HCT116 (cell line): ENCODE measurements around the gene C1QTNF12. TPM values are rescaled to one million over a fixed set of nuclear protein-coding genes. Genes with fewer than 3 reads are reported as not detected.

ENCODE experiments used
- ATAC-seq: fragments of 200-7000 bp; cut with Tn5 transposase; 2 replicates; pipeline ENCODE4 v1.9.1; 2020; ENCODE audit warnings: mild to moderate bottlenecking, moderate library complexity
- BruUV-seq: library from RNA; stranded (reverse); fragments of 400-500 nt; replicated peaks from 2 replicates; lab custom pipeline; 2021; lab: Mats Ljungman, UMichigan
- CTCF ChIA-PET: fragments of 300-600 bp; sonication (Branson Sonifier 250); formaldehyde crosslinking; loops from one replicate; lab custom pipeline; 2021; ENCODE audit warnings: antibody characterized with exemption; lab: Charles Lee
- POLR2A ChIA-PET: fragments of 300-600, 350-600 bp; sonication (Branson Sonifier 250); formaldehyde crosslinking; loops from one replicate; lab custom pipeline; 2021; ENCODE audit warnings: antibody characterized with exemption; lab: Charles Lee
- RAD21 ChIA-PET, 2 experiments: fragments of 300-600 bp; sonication (Branson Sonifier 250); formaldehyde crosslinking; loops; one replicate each; lab custom pipeline; 2023; ENCODE audit warnings: low total read pairs in 2 of 2; ENCODE audit not compliant: uncharacterized antibody in 2 of 2, unreplicated experiment in 2 of 2, low non-redundant PET in 1 of 2; lab: Charles Lee
- DNase-seq: peaks from one replicate; pipeline ENCODE4 v3.0.0-alpha.2; 2010; ENCODE audit warnings: low read depth, low spot score
- H2AFZ ChIP-seq: fragments of 200-600 bp; shearing (Covaris generic), sonication (generic); 2 replicates; pipeline ENCODE4 v1.6.1; 2017; ENCODE audit warnings: low read depth, mixed run types, mixed read lengths, antibody characterized with exemption, low read length; ENCODE audit not compliant: poor library complexity, severe bottlenecking
- H3K27ac ChIP-seq: 2 replicates; pipeline ENCODE4 v1.5.1; 2012; ENCODE audit warnings: low read depth, low read length
- H3K27me3 ChIP-seq: fragments of 200-600 bp; sonication (generic); 2 replicates; pipeline ENCODE4 v1.6.1; 2016; ENCODE audit warnings: mixed run types, low read length, mixed read lengths; ENCODE audit not compliant: insufficient read depth
- H3K36me3 ChIP-seq, 2 experiments: fragments of 200-500 bp in 1 of 2; fragments of 200-600 bp in 1 of 2; sonication (Bioruptor generic) in 1 of 2; sonication (generic) in 1 of 2; 2 replicates each; pipeline versions ENCODE4 v1.5.1 to v1.6.1; 2014 to 2016; ENCODE audit warnings: low read length in 2 of 2, inconsistent platforms in 1 of 2, mixed read lengths in 1 of 2, mixed run types in 1 of 2; ENCODE audit not compliant: insufficient read depth in 2 of 2, control insufficient read depth in 1 of 2
- H3K4me1 ChIP-seq, 2 experiments: fragments of 200-600 bp in 1 of 2; sonication (generic) in 1 of 2; 2 replicates each; pipeline versions ENCODE4 v1.5.1 to v1.6.1; 2012 to 2017; ENCODE audit warnings: low read length in 2 of 2, inconsistent platforms in 1 of 2, mild to moderate bottlenecking in 1 of 2, mixed read lengths in 1 of 2, mixed run types in 1 of 2, moderate library complexity in 1 of 2; ENCODE audit not compliant: insufficient read depth in 2 of 2, control insufficient read depth in 1 of 2
- H3K4me2 ChIP-seq: fragments of 200-600 bp; sonication (generic); 2 replicates; pipeline ENCODE4 v1.6.1; 2017; ENCODE audit warnings: mixed run types, low read length, mixed read lengths
- H3K4me3 ChIP-seq, 2 experiments: fragments of 200-600 bp in 1 of 2; sonication (generic) in 1 of 2; replicated peaks in 1 of 2; 2 replicates each; pipeline ENCODE4 v1.5.1; 2011 to 2016; ENCODE audit warnings: low read length in 2 of 2, control low read depth in 1 of 2, low read depth in 1 of 2, mild to moderate bottlenecking in 1 of 2, mixed read lengths in 1 of 2, mixed run types in 1 of 2
- H3K79me2 ChIP-seq: fragments of 200-600 bp; sonication (generic); 2 replicates; pipeline ENCODE4 v1.6.1; 2017; ENCODE audit warnings: mild to moderate bottlenecking, mixed run types, low read length, moderate library complexity, mixed read lengths; ENCODE audit not compliant: insufficient read depth
- H3K9ac ChIP-seq: fragments of 200-600 bp; sonication (generic); 2 replicates; pipeline ENCODE4 v1.6.1; 2016; ENCODE audit warnings: low read length, mixed read lengths
- H3K9me2 ChIP-seq: fragments of 200-600 bp; sonication (generic), shearing (Covaris generic); 2 replicates; pipeline ENCODE4 v1.6.1; 2017; ENCODE audit warnings: mixed run types, mild to moderate bottlenecking, moderate library complexity; ENCODE audit not compliant: insufficient read depth
- H3K9me3 ChIP-seq, 2 experiments: fragments of 200-500 bp in 1 of 2; fragments of 200-600 bp in 1 of 2; sonication (Bioruptor generic) in 1 of 2; sonication (generic) in 1 of 2; 2 replicates each; pipeline ENCODE4 v1.6.1; 2014 to 2017; ENCODE audit warnings: low read length in 2 of 2, mixed read lengths in 2 of 2, inconsistent platforms in 1 of 2, low read depth in 1 of 2, mild to moderate bottlenecking in 1 of 2, mixed run types in 1 of 2, moderate library complexity in 1 of 2; ENCODE audit not compliant: control insufficient read depth in 1 of 2, insufficient read depth in 1 of 2
- H4K20me1 ChIP-seq: fragments of 200-600 bp; sonication (generic), shearing (Covaris generic); 2 replicates; pipeline ENCODE4 v1.6.1; 2017; ENCODE audit warnings: mixed run types, mild to moderate bottlenecking, moderate library complexity; ENCODE audit not compliant: insufficient read depth
- ATF3 ChIP-seq: IDR thresholded peaks from 2 replicates; pipeline ENCODE4 v1.6.1; 2012
- CBX3 ChIP-seq: IDR thresholded peaks from 2 replicates; pipeline ENCODE4 v1.6.1; 2012; ENCODE audit warnings: low read depth
- CEBPB ChIP-seq: IDR thresholded peaks from 2 replicates; pipeline ENCODE4 v1.6.1; 2012; ENCODE audit warnings: low read depth
- EGR1 ChIP-seq: IDR thresholded peaks from 2 replicates; pipeline ENCODE4 v1.6.1; 2012; ENCODE audit warnings: low read depth
- JUND ChIP-seq: IDR thresholded peaks from 2 replicates; pipeline ENCODE4 v1.6.1; 2012
- POLR2A ChIP-seq: IDR thresholded peaks from 2 replicates; pipeline ENCODE4 v1.7.0; 2011; ENCODE audit warnings: borderline replicate concordance; ENCODE audit not compliant: insufficient read depth, insufficient read length; ENCODE audit errors: extremely low read depth
- POLR2AphosphoS5 ChIP-seq: IDR thresholded peaks from 2 replicates; pipeline ENCODE4 v1.6.1; 2011; ENCODE audit warnings: mild to moderate bottlenecking, low read depth, low read length, moderate library complexity
- SIN3A ChIP-seq: IDR thresholded peaks from 2 replicates; pipeline ENCODE4 v1.6.1; 2012; ENCODE audit warnings: low read depth
- SRF ChIP-seq: IDR thresholded peaks from 2 replicates; pipeline ENCODE4 v1.6.1; 2012; ENCODE audit warnings: low read depth
- TCF7L2 ChIP-seq: IDR thresholded peaks from 2 replicates; pipeline ENCODE4 v1.7.0; 2011; ENCODE audit warnings: borderline replicate concordance, inconsistent platforms; ENCODE audit not compliant: insufficient read depth, insufficient read length; ENCODE audit errors: extremely low read depth
- YY1 ChIP-seq: IDR thresholded peaks from 2 replicates; pipeline ENCODE4 v1.6.1; 2011; ENCODE audit warnings: low read length, low read depth, moderate library complexity, mild to moderate bottlenecking; ENCODE audit not compliant: insufficient replicate concordance; ENCODE audit errors: extremely low read depth
- ZFX ChIP-seq: fragments of 450-650 bp; IDR thresholded peaks from 2 replicates; pipeline ENCODE4 v1.6.1; 2017
- intact Hi-C: fragments of 100-400 bp; cut with micrococcal nuclease; formaldehyde crosslinking; loops from 2 replicates; pipeline ENCODE4 v1.10.0; 2022
- total RNA-seq: library from RNA; stranded (reverse); gene quantifications from one replicate; pipeline ENCODE4 v1.2.1, GENCODE V29; 2021; ENCODE audit not compliant: unreplicated experiment
- TF ChIP-seq, protein P1 (sequence below), 3 experiments: fragments of 200-600 bp in 1 of 3; sonication (generic) in 1 of 3; IDR thresholded peaks in 2 of 3; conservative IDR thresholded peaks in 1 of 3; 2 replicates each; pipeline ENCODE4 v1.5.1; 2012 to 2017; ENCODE audit warnings: low read depth in 2 of 3, low read length in 2 of 3, antibody characterized with exemption in 1 of 3, borderline replicate concordance in 1 of 3, control low read depth in 1 of 3, mild to moderate bottlenecking in 1 of 3, mixed read lengths in 1 of 3, mixed run types in 1 of 3, moderate library complexity in 1 of 3; ENCODE audit not compliant: insufficient read depth in 1 of 3
- TF ChIP-seq, protein P2 (sequence below): IDR thresholded peaks from 2 replicates; pipeline ENCODE4 v1.6.1; 2012
- TF ChIP-seq, protein P3 (sequence below): IDR thresholded peaks from 2 replicates; pipeline ENCODE4 v1.6.1; 2012; ENCODE audit warnings: low read depth

The C1QTNF12 gene
- total RNA-seq, 1 experiment from 2014 or later = 6.9 TPM

DNA sequence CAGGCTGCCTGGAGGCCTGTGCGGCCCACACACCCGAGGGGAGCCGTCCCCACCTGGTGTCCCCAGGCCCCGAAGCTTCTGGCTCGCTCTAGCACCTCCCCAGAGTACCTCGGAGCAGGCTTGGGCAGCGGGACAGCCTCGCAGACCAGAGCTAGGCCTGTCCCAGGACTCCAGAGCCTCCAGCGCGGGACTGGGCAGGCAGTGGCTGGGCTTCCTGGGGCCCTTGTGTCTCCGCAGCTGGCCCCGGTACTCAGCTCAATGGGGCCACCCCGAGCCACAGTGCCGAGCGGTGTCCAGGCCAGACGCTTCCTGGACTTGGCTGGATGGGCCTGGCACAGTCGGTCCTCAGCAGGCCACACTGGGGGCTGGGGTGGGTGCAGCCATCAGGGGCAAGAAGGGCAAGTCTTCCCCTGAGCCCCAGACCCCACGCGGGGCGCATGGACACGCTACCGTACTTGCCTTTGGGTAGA, 38.6 kb upstream of the C1QTNF12 start (continued):
- TF ChIP-seq, protein P1, sequence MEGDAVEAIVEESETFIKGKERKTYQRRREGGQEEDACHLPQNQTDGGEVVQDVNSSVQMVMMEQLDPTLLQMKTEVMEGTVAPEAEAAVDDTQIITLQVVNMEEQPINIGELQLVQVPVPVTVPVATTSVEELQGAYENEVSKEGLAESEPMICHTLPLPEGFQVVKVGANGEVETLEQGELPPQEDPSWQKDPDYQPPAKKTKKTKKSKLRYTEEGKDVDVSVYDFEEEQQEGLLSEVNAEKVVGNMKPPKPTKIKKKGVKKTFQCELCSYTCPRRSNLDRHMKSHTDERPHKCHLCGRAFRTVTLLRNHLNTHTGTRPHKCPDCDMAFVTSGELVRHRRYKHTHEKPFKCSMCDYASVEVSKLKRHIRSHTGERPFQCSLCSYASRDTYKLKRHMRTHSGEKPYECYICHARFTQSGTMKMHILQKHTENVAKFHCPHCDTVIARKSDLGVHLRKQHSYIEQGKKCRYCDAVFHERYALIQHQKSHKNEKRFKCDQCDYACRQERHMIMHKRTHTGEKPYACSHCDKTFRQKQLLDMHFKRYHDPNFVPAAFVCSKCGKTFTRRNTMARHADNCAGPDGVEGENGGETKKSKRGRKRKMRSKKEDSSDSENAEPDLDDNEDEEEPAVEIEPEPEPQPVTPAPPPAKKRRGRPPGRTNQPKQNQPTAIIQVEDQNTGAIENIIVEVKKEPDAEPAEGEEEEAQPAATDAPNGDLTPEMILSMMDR (IDR thresholded peaks at IDR 0.05 in 2 of 3, conservative IDR thresholded peaks at IDR 0.05 in 1 of 3; ENCODE audit: borderline replicate concordance in 1 of 3, insufficient read depth in 1 of 3, low read depth in 2 of 3, low read length in 2 of 3) = no peak
- TF ChIP-seq TCF7L2 (no peak), ZFX (no peak), ATF3 (no peak), CEBPB (no peak), CBX3 (no peak), SRF (no peak)
- TF ChIP-seq, protein P2, sequence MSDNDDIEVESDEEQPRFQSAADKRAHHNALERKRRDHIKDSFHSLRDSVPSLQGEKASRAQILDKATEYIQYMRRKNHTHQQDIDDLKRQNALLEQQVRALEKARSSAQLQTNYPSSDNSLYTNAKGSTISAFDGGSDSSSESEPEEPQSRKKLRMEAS = no peak

DNA sequence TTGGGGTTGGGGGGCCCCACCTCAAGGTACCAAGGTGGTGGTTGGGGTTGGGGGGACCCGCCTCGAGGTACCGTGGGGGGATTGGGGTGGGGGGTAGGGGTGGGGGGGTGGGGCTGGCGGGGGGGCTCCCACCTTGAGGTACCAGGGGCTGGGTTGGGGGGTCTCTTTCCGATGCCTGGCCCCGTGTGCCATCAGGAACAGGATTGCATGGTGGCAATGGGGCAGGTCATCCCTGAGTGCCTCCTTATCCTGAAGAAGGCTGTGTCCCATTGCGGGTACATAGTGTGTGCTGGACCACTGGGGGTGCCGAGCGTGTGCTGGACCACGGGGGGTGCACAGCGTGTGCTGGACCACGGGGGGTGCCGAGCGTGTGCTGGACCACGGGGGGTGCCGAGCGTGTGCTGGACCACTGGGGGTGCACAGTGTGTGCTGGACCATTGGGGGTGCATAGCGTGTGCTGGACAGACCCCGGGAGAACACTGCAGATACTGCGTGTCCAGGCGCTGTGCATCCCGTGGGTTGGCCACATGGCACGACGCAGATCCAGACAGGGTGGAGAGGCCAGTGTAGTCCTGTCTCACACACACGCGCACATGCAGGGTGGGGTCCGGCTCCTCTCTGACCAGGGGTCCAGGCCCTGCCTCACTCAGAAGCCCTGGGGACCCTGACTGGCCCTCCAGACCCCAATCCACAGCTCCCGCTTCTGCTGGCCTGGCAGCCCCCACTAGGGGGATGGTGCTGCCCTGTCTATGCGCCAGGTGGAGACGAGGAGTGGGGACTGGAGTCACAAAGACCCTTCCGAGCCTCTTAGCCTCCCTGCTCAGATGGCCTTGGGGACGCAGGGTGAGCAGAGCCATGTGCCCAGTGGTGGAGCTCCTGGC, 37.9 kb upstream of the C1QTNF12 start:
- peaks cover 0 to 23% of the 10 kb centered on the region in 2 experiments; a peak in 3 of 4 replicates for H3K4me1 ChIP-seq
- no peaks in the 10 kb centered on the region for H3K9me2 ChIP-seq
- no peak overlapping the region for H2AFZ ChIP-seq
- H3K4me2 ChIP-seq = no peak overlapping the region
- H3K4me3 ChIP-seq = no peak overlapping the region
- no peak overlapping the region for H3K9ac ChIP-seq
- no peaks in the 10 kb centered on the region for H3K9me3 ChIP-seq
- CTCF ChIA-PET = no interaction called here
- intact Hi-C loops = no loop called here
- no peak for DNase-seq
- no peaks in the 10 kb centered on the region for H4K20me1 ChIP-seq
- no peaks in the 10 kb centered on the region for H3K27me3 ChIP-seq
- no TSS peak for BruUV-seq
- H3K27ac ChIP-seq = no peak overlapping the region; the same call in 1 of the 2 replicates
- H3K79me2 ChIP-seq = no peaks in the 10 kb centered on the region
- H3K36me3 ChIP-seq = no peaks in the 10 kb centered on the region
- RAD21 ChIA-PET = no interaction called here
- POLR2A ChIA-PET = no interaction called here
- no peak for ATAC-seq
- TF ChIP-seq CBX3 (no peak), JUND (no peak), SIN3A (no peak), EGR1 (no peak), ATF3 (no peak), POLR2AphosphoS5 (no peak), YY1 (no peak), POLR2A (no peak)
- TF ChIP-seq, protein P3, sequence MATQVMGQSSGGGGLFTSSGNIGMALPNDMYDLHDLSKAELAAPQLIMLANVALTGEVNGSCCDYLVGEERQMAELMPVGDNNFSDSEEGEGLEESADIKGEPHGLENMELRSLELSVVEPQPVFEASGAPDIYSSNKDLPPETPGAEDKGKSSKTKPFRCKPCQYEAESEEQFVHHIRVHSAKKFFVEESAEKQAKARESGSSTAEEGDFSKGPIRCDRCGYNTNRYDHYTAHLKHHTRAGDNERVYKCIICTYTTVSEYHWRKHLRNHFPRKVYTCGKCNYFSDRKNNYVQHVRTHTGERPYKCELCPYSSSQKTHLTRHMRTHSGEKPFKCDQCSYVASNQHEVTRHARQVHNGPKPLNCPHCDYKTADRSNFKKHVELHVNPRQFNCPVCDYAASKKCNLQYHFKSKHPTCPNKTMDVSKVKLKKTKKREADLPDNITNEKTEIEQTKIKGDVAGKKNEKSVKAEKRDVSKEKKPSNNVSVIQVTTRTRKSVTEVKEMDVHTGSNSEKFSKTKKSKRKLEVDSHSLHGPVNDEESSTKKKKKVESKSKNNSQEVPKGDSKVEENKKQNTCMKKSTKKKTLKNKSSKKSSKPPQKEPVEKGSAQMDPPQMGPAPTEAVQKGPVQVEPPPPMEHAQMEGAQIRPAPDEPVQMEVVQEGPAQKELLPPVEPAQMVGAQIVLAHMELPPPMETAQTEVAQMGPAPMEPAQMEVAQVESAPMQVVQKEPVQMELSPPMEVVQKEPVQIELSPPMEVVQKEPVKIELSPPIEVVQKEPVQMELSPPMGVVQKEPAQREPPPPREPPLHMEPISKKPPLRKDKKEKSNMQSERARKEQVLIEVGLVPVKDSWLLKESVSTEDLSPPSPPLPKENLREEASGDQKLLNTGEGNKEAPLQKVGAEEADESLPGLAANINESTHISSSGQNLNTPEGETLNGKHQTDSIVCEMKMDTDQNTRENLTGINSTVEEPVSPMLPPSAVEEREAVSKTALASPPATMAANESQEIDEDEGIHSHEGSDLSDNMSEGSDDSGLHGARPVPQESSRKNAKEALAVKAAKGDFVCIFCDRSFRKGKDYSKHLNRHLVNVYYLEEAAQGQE = no peak
